G401.6 (cell line): Measurements from ENCODE around the gene ANAPC13.

Source experiments
- FAIRE-seq: peaks from 2 replicates; lab custom pipeline; 2012; peaks lifted over from hg19 to GRCh38; lab: Jason Lieb, UNC

Gene ANAPC13

GRCh38 chr3:134449277-134449676 is 36.5 kb downstream of the ANAPC13 start:
- FAIRE-seq = no peak

- FAIRE-seq = no peak
These were observed 37.1 kb downstream of the ANAPC13 start for GRCh38 chr3:134448664-134449063.

GRCh38 chr3:134447351-134447750 is 38.4 kb downstream of the ANAPC13 start:
- no peak for FAIRE-seq

GRCh38 chr3:134446800-134447199 is 39.0 kb downstream of the ANAPC13 start:
- no peak for FAIRE-seq

DNA sequence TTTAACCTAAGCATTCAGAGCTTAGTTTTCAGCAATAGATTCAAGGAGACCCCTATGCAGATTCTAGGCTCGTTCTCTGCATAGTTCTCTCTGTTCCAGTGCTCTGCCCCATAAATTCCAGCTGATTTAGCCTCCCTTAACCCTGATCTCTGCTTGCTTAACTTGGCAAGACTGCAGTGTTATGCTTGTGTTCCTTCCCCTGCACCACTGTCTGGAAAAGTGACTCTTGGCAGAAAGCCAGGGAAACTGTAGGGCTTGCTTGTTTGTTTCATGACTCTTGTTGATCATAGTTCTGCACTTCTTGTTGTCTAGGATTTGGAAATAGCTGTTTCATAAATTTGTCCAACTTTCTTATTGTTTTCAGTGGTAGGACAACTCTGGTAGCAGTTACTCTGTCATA is 40.1 kb downstream of the ANAPC13 start:
- FAIRE-seq = no peak

DNA sequence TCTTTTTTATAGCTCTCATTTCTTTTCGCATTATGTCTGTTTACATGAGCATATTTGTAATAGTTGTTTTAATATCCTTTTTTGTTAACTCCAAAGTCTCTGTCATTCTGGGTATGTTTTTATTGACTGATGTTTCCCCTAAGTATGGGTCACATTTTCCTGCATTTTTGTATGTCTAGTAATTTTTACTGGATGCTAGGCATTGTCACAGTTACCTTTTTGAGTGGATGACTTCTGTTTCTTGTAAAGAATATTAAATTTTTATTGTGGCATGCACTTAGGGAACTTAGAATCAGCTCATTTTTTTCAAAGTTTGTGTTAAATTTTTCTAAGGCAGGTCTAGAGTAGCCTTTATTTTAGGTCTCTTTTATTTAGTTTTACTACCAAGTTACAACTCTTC is 40.7 kb downstream of the ANAPC13 start:
- no peak for FAIRE-seq

- FAIRE-seq = no peak
These were observed 44.0 kb downstream of the ANAPC13 start for GRCh38 chr3:134441821-134442220.

DNA sequence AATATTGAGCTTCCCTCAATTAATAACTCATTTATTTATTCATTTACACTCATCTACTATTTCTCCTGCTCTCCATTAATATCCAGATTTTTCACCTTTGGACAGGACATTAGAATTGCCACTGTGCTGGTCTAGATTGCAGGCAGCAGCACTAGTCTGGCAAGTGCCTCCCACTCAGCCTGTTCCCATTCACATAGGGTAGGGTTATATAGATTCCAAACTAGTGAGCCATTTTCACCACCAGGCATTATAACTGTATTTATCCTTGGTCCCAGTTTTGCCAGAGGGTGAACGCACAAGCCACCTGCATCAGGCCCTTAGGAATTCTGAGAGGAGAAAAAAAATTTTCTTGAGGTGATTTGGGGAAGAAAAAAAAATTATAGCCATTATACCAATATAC is 44.5 kb downstream of the ANAPC13 start:
- no peak for FAIRE-seq

- FAIRE-seq = peak; percentile 47
These were observed 48.5 kb downstream of the ANAPC13 start for GRCh38 chr3:134437211-134437752.

- no peak for FAIRE-seq
These were observed 53.5 kb downstream of the ANAPC13 start for GRCh38 chr3:134432236-134432635.

- no peak for FAIRE-seq
These were observed 54.8 kb downstream of the ANAPC13 start for GRCh38 chr3:134430950-134431445.

DNA sequence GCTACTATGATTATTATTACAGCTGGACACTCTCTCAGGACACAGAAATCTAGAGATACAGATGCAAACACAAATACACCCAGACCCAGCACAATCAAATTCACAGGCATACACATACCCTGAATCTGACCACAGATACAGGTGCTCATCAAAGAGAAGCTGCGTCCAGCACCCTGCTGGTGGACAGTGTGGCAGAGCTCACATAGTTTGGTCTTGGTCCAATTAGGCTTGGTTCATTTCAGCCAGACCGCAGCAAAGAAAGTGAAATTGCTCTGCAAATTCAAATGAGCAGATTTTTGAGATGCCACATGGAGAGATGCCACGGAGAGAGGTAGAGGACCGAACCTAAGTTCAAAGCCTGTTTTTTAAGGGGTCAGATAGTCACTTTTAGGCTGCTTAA is 55.6 kb downstream of the ANAPC13 start:
- FAIRE-seq = no peak

- FAIRE-seq = no peak
These were observed 57.4 kb downstream of the ANAPC13 start for GRCh38 chr3:134428401-134428800.
